ENCODE results near the gene POLD2. TPM values are rescaled to one million over a fixed set of nuclear protein-coding genes. Genes with fewer than 3 reads are reported as not detected.

Gene POLD2
- polyA plus RNA-seq, 1 donor from 2014 or later: 79.5 TPM

DNA sequence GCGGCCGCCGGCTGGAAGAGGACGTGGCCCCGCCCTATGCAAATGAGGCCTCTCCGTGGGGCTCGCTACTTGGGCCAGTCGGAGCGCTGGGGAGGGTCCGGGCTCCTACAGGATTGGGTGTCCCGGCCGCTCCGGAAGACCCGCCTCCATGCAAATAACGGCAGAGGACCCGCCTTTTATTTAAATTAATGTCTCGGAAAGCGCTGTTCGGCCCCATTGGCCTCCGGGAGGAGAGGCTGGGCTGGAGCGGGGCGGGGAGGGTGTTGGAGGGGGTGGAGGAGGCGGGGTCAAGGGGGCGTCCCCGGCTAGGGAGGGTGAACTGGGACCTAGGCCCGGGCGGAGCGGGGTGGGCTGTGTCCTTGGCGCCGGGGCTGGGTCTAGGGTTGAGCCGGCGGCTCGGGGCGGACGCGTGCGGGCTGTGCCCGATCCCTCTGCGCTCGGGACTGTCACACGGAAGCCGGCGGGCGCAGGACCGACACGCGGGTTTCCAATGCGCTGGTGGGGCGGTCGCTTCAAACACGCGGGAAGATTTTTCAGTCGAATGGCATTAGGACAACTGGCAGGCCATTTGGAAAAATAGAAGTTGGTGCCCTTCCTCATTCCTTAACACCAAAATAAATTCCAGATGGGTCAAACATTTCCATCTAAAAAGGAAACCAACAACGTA is 40.7 kb downstream of the POLD2 start:
- Histone ChIP-seq H3F3A (ENCODE audit: insufficient read depth, low read length, poor library complexity, severe bottlenecking) (no peaks in the 10 kb centered on the region), H3K4me2 (ENCODE audit: low read length) (peak overlapping the region; percentile 60), H3K4me3 (ENCODE audit: low read length) (peak overlapping the region; percentile 97), H3K9me2 (ENCODE audit: insufficient read depth, low read length) (no peaks in the 10 kb centered on the region), H2AFZ (ENCODE audit: low read depth, low read length) (peak overlapping the region; percentile 51), H3K9me3 (ENCODE audit: low read length) (no peaks in the 10 kb centered on the region), H3K79me2 (replicated peaks; ENCODE audit: insufficient read depth, low read length) (peaks cover 3% of the 10 kb centered on the region), H3K9ac (ENCODE audit: low read length) (peak overlapping the region; percentile 60), H3K27ac (ENCODE audit: low read length) (peak overlapping the region; percentile 42), H3K27me3 (ENCODE audit: insufficient read depth, low read depth, low read length) (no peaks in the 10 kb centered on the region), H4K20me1 (ENCODE audit: insufficient read depth) (no peaks in the 10 kb centered on the region), H3K36me3 (ENCODE audit: insufficient read depth, low read length) (no peaks in the 10 kb centered on the region)
- TF ChIP-seq MXI1 (conservative IDR thresholded peaks at IDR 0.05; ENCODE audit: poor library complexity, severe bottlenecking) (peak; percentile 60), TAF1 (IDR thresholded peaks at IDR 0.05; ENCODE audit: low read depth) (no peak)

DNA sequence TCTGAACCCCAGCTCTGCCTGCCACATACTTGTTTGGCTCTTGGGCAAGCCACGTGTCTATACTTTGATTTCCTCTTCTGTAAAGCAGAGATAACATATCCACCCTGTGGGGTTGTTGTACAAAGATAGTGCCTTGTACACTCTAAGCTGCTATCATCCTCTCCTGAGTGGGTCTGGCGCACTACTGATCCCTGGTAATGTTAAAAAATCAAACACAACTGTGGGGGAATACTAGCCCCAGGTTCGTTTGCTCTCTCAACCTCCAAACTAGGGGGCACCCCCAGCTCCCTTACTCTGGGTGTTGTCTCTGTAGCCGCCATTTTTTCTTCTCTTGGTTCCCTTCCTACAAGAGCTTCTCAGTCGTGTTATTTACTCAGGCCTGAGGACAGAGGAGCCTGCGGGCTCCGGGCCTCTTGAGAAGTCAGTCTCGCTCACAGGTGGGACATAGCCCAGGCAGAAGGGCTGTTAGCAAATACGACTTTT is 42.0 kb downstream of the POLD2 start:
- no peaks in the 10 kb centered on the region for H3K27me3 ChIP-seq (ENCODE audit: insufficient read depth, low read depth, low read length)
- peaks cover 3% of the 10 kb centered on the region for H3K79me2 ChIP-seq (replicated peaks; ENCODE audit: insufficient read depth, low read length)
- H3K9me3 ChIP-seq (ENCODE audit: low read length): no peaks in the 10 kb centered on the region
- H3F3A ChIP-seq (ENCODE audit: insufficient read depth, low read length, poor library complexity, severe bottlenecking): no peaks in the 10 kb centered on the region
- no peak overlapping the region for H2AFZ ChIP-seq (ENCODE audit: low read depth, low read length)
- no peak overlapping the region for H3K4me2 ChIP-seq (ENCODE audit: low read length)
- H3K27ac ChIP-seq (ENCODE audit: low read length): no peak overlapping the region
- no peak overlapping the region for H3K9ac ChIP-seq (ENCODE audit: low read length)
- H3K9me2 ChIP-seq (ENCODE audit: insufficient read depth, low read length): no peaks in the 10 kb centered on the region
- H3K36me3 ChIP-seq (ENCODE audit: insufficient read depth, low read length): no peaks in the 10 kb centered on the region
- peak overlapping the region; percentile 97 for H3K4me3 ChIP-seq (ENCODE audit: low read length)
- H4K20me1 ChIP-seq (ENCODE audit: insufficient read depth): no peaks in the 10 kb centered on the region
- TF ChIP-seq, protein P1, sequence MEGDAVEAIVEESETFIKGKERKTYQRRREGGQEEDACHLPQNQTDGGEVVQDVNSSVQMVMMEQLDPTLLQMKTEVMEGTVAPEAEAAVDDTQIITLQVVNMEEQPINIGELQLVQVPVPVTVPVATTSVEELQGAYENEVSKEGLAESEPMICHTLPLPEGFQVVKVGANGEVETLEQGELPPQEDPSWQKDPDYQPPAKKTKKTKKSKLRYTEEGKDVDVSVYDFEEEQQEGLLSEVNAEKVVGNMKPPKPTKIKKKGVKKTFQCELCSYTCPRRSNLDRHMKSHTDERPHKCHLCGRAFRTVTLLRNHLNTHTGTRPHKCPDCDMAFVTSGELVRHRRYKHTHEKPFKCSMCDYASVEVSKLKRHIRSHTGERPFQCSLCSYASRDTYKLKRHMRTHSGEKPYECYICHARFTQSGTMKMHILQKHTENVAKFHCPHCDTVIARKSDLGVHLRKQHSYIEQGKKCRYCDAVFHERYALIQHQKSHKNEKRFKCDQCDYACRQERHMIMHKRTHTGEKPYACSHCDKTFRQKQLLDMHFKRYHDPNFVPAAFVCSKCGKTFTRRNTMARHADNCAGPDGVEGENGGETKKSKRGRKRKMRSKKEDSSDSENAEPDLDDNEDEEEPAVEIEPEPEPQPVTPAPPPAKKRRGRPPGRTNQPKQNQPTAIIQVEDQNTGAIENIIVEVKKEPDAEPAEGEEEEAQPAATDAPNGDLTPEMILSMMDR (IDR thresholded peaks at IDR 0.05; ENCODE audit: poor library complexity, severe bottlenecking): no peak
- TF ChIP-seq EZH2 (IDR thresholded peaks at IDR 0.05; ENCODE audit: borderline replicate concordance, insufficient read depth, low read length, poor library complexity, severe bottlenecking) (no peak), TAF1 (IDR thresholded peaks at IDR 0.05; ENCODE audit: low read depth) (no peak), SMC3 (conservative IDR thresholded peaks at IDR 0.05; ENCODE audit: poor library complexity) (no peak), EP300 (conservative IDR thresholded peaks at IDR 0.05; ENCODE audit: poor library complexity, severe bottlenecking) (no peak), POLR2AphosphoS5 (IDR thresholded peaks at IDR 0.05) (no peak), RAD21 (conservative IDR thresholded peaks at IDR 0.05) (no peak), MXI1 (conservative IDR thresholded peaks at IDR 0.05; ENCODE audit: poor library complexity, severe bottlenecking) (no peak)
- TF ChIP-seq, protein P2, sequence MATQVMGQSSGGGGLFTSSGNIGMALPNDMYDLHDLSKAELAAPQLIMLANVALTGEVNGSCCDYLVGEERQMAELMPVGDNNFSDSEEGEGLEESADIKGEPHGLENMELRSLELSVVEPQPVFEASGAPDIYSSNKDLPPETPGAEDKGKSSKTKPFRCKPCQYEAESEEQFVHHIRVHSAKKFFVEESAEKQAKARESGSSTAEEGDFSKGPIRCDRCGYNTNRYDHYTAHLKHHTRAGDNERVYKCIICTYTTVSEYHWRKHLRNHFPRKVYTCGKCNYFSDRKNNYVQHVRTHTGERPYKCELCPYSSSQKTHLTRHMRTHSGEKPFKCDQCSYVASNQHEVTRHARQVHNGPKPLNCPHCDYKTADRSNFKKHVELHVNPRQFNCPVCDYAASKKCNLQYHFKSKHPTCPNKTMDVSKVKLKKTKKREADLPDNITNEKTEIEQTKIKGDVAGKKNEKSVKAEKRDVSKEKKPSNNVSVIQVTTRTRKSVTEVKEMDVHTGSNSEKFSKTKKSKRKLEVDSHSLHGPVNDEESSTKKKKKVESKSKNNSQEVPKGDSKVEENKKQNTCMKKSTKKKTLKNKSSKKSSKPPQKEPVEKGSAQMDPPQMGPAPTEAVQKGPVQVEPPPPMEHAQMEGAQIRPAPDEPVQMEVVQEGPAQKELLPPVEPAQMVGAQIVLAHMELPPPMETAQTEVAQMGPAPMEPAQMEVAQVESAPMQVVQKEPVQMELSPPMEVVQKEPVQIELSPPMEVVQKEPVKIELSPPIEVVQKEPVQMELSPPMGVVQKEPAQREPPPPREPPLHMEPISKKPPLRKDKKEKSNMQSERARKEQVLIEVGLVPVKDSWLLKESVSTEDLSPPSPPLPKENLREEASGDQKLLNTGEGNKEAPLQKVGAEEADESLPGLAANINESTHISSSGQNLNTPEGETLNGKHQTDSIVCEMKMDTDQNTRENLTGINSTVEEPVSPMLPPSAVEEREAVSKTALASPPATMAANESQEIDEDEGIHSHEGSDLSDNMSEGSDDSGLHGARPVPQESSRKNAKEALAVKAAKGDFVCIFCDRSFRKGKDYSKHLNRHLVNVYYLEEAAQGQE (IDR thresholded peaks at IDR 0.05; ENCODE audit: borderline replicate concordance): no peak
